Right kidney (tissue), 1 donor: ENCODE results near the gene UPP1.
A peak's percentile ranks its signal among the peaks of the same experiment; 100 is the strongest.
"Not testable (repeated sequence)": the region's sequence is repeated elsewhere in the genome, so short reads cannot be mapped to it uniquely, and the experiment has no call there.

Source experiments
- DNase-seq: peaks from one replicate; pipeline ENCODE4 v3.0.0-alpha.2; 2016

The UPP1 gene

DNA sequence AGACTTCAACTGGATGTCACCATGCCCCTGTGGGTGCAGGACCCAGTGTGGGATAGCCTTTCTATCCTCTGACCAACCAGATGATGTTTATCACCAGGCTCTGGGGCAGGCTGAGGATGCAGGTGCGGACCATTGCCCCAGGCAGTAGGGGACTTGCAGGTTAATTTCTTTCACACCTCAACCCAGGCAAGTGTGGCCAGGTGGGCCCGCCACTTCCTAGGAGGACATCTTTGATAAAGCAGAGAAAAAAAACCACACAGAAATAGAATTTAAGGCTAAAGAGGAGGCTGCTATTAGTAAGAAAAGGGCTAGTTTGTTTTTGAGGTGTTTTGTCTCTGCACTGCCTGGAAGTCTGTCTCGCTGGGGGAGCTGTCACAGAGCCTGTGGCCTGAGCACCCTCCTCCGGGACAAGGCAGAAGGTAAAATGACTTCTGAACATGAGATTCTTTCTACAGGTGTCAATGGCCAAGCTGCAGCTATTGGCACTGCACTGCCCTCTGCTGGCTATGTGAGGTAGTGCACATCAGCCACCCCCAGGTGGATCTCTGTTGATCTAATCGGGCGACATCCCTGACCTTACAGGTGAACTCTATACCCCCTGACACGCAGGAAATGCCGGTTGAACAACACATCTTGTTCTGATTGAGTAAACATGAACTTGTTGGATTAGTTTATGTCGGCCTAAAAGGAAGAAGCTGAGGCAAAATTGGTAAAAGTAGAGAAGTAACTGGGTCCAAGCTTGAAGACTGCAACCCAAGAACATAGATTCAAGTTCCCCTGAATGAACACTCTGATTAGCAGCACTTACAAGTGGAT lies 21.0 kb downstream of the UPP1 start:
- DNase-seq: peak; percentile 59

DNA sequence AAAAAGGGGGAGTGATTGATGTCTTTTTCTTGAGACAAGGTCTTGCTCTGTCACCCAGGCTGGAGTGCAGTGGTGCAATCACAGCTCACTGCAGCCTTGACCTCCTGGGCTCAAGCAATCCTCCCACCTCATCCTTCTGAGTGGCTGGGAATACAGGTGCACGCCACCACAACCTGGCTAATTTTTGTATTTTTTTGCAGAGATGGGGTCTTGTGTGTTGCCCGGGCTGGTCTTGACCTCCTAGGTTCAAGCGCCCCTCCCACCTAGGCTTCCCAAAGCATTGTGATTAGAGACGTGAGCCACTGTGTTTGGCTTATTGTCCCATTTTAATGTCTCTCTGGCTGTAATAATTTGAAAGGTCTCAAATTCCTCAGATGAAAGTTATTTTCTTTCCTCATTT lies 21.8 kb downstream of the UPP1 start:
- DNase-seq: no peak

DNA sequence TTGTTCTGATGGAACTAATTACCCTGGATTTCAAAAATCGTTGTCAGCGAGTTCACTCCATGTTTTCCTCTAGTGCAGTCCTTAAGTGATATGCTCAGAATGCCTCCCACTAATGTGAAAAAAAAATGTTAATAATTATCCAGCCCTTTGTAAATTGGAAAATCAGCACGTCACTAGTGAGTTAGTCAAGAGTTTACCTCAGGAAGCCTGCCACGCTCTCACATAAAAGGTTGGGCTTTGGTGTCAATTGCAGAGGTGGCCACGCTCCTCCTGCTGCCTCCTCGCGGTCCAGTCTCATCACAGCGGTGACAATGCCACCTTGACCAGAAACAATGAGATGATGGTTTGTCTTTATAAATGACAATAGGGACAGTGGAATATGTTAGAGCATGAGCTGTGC lies 22.5 kb downstream of the UPP1 start:
- DNase-seq: no peak

DNA sequence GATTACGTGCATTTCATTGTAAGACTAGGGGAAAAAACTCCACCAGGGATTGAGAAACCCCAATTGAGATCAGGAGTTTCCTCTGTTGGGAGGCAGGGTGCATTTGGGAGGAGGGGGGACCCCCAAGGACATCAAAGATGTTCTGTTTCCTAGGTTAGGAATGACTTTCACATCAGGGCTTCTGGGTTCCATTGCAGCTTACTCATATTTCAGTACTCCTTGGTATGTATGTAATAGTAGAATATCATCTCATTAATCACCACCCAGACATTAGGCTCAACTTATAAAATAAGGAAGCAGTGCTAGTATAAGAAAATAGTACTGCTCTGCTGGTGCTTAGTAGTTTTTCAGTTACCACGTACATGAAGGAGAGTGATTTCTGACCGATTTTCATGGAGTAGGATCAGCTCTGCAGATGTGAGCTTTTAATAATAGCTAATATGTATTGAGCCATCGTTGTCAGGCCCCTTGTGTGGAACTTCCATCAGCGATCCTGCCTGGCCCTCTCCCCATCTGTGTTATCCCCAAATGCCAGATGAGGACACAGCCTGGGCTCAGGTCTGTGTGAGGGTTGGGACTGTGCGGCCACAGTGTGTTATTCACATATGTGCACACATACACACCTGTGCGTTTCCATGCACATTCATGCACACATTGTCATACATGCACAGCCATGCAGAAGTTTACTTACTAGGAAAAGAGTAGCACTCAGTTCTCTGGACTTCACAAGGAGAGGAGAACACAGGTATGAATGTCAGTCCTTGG lies 23.5 kb downstream of the UPP1 start:
- no peak for DNase-seq

DNA sequence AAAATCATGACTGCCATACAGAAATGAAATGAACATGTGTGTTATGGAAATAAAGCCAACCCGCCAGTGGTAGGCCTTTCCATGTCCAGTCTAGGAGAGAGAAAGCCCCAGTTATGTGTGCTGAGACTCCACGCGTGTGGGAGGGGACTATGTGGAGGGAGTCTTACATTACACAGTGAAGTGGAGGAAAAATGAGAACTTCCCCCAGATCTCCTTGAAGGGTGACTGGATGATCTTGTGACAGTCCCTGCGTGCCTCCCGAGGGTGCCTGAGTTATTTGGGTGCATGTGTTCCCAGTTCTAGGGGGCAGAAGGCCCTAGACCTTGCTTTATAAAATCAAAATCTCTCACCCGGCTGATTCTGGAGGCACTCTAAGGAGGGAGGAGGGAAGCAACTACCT lies 24.2 kb downstream of the UPP1 start:
- DNase-seq: no peak

DNA sequence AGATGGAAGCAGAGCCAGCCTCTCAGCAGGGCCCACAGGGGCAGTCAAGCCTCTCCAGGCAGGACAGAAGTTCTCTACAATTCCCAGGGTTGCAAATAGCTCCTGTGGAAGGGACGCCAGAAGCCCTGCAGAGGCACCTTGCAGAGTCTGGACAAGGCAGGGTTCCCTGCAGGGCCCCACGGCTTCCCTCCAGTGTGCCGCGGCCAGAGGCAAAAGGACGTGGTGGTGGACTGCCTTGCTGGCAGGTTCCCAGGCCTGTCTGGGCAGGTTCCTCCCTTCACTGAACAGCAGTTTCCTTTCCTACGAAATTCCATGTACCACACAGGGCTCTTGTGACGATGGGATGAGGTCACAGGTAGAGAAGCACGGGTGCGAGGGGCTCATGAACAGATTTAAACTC lies 25.1 kb downstream of the UPP1 start:
- no peak for DNase-seq

- no peak for DNase-seq
Measured at GRCh38 chr7:48114589-48114988, 25.5 kb downstream of the UPP1 start.

GRCh38 chr7:48116043-48116442 lies 27.0 kb downstream of the UPP1 start:
- no peak for DNase-seq

- DNase-seq: no peak
Measured at GRCh38 chr7:48118041-48118440, 29.0 kb downstream of the UPP1 start.

DNA sequence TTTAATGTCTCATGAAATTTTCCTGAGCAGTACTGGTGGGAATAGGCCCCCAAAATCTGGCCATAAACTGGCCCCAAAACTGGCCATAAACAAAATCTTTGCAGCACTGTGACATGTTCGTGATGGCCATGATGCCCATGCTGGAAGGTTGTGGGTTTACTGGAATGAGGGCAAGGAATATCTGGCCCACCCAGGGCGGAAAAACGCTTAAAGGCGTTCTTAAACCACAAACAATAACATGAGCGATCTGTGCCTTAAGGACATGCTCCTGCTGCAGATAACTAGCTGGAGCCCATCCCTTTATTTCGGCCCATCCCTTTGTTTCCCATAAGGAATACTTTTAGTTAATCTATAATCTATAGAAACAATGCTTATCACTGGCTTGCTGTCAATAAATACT lies 31.5 kb downstream of the UPP1 start:
- not testable (repeated sequence) for DNase-seq

DNA sequence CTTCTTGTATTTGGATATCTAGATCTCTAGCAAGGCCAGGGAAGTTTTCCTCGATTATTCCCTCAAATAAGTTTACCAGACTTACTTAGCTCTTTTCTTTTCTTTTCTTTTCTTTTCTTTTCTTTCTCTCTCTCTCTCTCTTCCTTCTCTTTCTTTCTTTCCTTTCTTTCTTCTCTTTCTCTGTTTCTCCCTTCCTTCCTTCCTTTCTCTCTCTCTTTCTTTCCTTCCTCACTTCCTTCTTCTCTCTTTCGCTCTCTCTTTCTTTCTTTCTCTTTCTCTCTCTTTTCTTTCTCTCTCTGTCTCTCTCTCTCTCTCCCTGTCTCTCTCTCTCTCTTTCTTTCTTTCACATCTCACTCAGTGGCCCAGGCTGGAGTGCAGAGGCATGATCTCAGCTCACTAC lies 37.0 kb downstream of the UPP1 start:
- no peak for DNase-seq

DNA sequence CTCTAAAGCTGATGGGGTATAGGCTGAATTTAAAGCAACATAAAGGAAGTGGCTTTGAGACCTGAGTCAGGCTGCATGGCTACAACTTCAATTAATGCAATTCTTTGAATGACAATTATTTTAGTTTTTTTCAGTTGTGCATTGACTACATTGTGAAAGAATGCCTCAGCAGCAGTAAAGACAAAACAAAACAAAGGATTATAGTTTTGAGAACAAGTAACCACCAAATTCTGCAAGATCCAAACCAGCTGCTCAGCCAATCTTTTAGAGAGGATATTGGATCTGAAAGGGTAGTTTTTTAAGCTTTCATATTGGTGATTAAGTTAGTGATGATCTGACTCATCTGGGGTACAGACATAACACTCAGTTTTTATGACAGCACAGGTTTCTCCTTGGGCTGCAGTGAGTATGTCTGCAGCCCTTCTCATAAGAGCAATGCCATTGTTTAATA lies 41.6 kb downstream of the UPP1 start:
- no peak for DNase-seq

- DNase-seq: no peak
Measured at GRCh38 chr7:48132792-48133191, 43.7 kb downstream of the UPP1 start.

DNA sequence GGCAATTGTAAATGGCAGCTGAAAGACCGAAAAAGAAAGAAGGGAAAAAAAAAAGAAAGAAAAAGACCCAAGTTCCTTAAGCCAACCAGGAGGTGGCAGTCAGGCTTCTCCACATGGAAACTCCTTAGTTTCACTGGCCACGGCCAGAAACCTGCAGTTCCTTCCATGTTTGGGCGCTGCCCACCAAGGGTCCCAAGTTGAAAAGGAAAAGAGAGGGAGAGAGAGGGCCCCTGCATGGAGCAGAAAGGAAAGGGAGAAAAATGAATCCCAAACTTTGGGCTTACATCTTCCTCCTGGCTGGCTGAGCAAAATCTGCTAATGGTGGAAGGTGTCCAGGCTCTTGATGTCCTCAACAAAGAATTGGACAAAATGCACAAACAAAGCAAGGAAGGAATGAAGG lies 50.4 kb downstream of the UPP1 start:
- DNase-seq: no peak

DNA sequence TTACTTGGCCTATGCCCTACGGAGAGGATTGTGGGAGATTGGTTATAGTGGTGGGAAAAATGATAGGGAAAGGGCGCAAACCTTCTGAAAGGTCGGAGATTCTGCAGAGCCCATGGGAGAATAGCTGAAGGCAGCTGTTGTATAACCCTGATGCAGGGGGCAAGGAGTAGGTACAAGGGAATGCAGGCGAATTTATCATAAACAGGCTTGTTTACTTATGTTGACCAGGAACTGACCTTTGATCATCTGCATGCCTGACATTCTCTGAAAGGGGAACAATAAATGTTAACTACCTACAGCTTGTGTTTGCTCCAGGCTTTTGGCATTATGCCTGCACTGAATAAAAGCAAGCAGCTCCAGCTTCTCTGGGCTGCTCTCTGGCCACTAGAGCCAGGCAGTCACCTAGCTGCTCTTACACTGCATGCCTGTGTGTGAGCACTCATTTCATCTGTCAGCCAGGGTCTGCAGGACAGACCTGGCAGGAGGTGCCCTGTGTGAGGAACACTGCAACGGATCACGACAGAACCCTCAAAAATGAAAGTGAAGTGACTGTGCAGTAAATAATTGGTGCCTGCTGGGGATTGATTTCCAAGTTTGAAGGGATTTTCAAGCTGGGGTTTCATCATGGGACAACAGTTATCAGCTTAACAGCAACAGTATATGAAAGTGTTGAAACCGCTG lies 51.1 kb downstream of the UPP1 start:
- DNase-seq: no peak

GRCh38 chr7:48141521-48141920 lies 52.5 kb downstream of the UPP1 start:
- no peak for DNase-seq

DNA sequence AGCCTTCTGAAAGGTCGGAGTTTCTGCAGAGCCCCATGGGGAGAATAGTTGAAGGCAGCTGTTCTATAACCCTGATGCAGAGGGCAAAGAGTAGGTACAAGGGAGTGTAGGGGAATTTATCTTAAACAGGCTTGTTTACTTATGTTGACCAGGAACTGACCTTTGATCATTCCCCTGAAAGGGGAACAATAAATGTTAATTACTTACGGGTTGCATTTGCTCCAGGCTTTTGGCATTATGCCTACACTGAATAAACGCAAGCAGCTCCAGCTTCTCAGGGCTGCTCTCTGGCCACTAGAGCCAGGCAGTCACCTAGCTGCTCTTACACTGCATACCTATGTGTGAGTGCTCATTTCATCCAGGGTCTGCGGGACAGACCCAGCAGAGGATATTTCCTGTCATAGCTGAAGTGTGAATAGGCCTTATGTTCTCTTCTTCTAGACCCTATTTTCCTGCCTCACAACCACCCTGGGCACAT lies 55.3 kb downstream of the UPP1 start:
- no peak for DNase-seq

DNA sequence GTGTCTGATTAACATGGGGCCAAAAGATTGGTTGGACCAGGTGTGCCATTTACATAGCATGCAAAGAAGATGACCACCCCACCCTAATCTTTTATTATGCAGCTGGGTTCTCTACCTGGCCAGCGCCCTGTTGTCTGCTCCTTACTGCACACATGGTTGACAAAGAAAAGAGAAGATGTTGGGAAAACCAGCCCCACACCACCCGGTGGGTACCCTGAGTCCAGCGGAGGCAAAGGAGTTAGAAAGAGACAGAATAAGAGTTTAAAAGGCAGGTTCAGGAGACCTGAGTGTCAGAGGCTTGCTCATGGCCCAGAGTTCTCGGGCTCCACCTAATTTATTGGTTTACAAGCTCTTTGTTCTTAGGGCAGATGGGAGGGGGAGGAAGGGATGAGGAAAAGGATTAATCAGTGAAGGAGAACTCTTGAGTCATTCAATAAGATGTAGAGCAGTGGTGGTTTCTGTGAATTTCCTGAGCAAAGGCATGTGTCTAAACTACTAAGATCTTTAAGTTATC lies 58.1 kb downstream of the UPP1 start:
- DNase-seq: no peak

GRCh38 chr7:48147690-48148089 lies 58.6 kb downstream of the UPP1 start:
- DNase-seq: not testable (repeated sequence)

DNA sequence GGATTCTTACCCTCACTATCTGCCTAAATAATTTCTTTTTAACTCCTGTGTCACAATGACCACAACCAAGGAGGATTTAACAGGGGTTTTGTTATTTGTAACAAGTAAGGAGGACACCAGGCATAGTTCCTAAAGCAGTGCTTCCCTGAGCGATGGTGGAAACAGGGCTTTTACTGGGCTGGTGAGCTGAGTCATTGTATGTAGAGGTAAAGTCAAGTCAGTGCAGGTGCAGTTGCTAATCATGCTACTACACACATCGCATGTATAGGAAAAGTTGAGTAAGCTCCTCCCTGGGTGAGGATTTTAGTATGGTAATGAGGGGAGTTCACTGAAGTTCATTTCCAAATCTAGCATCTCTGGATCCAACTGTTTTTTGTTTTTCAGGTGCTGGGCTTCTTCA lies 59.2 kb downstream of the UPP1 start:
- DNase-seq: no peak

DNA sequence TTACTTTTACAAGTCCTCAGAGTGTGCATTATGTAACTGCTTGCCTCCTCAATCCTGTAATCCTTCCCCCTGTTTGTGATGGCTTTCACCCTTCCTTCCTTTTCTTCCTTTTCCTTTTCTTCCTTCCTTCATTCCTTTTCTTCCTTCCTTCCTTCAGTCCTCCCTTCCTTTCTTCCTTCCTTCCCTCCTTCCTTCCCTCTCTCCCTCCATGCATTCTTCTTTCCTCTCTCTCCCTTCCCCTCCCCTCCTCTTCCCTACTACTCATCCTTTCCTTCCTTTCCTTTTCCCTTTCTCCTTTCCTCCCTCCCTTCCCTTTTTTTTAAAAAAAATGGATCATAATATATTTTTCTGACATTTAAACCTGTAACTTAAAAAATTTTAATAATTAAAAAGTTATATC lies 60.0 kb downstream of the UPP1 start:
- DNase-seq: no peak

DNA sequence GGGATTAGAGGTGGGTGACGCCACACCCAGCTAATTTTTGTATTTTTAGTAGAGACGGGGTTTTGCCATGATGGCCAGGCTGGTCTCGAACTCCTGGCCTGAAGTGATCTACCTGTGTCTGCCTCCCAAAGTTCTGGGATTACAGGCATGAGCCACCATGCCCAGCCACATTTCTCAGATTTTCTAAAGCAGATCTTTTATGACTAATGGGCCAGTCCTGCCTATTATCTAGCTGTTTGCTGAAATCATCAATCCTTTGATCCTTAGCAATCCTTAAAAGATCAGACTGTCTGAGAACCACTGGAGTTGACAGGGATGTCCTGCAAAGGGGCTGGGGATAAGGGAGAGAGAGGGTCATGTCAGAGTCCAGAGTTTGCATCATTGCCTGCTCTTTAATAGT lies 61.0 kb downstream of the UPP1 start:
- no peak for DNase-seq
